HEK293 (cell line): ENCODE measurements around the gene HLA-DMB.

Source experiments
- TCF7L2 ChIP-seq: IDR thresholded peaks from 2 replicates; pipeline ENCODE4 v1.6.1; 2011; ENCODE audit warnings: low read depth, mild to moderate bottlenecking, inconsistent platforms, low read length, moderate library complexity, borderline replicate concordance
- ZBTB21 ChIP-seq: fragments of 450-650 bp; formaldehyde crosslinking; IDR thresholded peaks from 2 replicates; pipeline ENCODE4 v1.5.1; 2017; ENCODE audit warnings: missing biosample characterization, missing genetic modification characterization
- ZBTB7A ChIP-seq: fragments of 450-650 bp; formaldehyde crosslinking; IDR thresholded peaks from 2 replicates; pipeline ENCODE4 v1.5.1; 2016; ENCODE audit warnings: low read depth, missing biosample characterization, missing genetic modification characterization
- ZNF529 ChIP-seq: fragments of 450-650 bp; formaldehyde crosslinking; IDR thresholded peaks from 2 replicates; pipeline ENCODE4 v1.5.1; 2017; ENCODE audit warnings: missing genetic modification characterization, missing biosample characterization; ENCODE audit not compliant: insufficient replicate concordance
- ZNF596 ChIP-seq: fragments of 450-650 bp; IDR thresholded peaks from 2 replicates; pipeline ENCODE4 v1.5.0; 2018; ENCODE audit warnings: missing biosample characterization, mild to moderate bottlenecking, missing genetic modification characterization, moderate library complexity
- ZNF664 ChIP-seq: fragments of 450-650 bp; formaldehyde crosslinking; IDR thresholded peaks from 2 replicates; pipeline ENCODE4 v1.5.1; 2016; ENCODE audit warnings: missing biosample characterization, missing genetic modification characterization
- TF ChIP-seq, protein P1 (sequence below): fragments of 450-650 bp; formaldehyde crosslinking; conservative IDR thresholded peaks from 2 replicates; pipeline ENCODE4 v1.5.1; 2016; ENCODE audit warnings: low read depth, missing biosample characterization, missing genetic modification characterization
- TF ChIP-seq, protein P2 (sequence below): fragments of 450-650 bp; formaldehyde crosslinking; IDR thresholded peaks from 2 replicates; pipeline ENCODE4 v1.5.1; 2016; ENCODE audit warnings: missing biosample characterization, missing genetic modification characterization

DNA sequence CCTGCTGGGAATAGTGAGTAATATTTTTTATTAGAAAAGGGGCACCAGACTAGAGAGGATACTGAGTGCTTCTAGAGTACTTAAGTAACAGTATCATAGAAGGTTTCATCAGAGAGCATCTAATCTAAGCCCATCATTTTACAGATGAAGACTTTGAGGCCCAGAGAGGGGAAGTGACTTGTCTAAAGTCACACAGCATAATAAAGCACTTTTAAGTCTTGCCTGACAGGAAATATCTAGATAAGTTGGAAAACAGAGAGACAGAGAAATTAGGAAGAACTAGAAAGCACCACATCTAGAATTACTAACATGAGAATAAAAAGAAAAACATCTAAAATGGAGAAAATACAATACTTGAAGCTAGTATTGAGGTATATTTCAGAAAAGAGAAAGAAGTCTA lies 6.1 kb upstream of the HLA-DMB start:
- TF ChIP-seq, protein P1, sequence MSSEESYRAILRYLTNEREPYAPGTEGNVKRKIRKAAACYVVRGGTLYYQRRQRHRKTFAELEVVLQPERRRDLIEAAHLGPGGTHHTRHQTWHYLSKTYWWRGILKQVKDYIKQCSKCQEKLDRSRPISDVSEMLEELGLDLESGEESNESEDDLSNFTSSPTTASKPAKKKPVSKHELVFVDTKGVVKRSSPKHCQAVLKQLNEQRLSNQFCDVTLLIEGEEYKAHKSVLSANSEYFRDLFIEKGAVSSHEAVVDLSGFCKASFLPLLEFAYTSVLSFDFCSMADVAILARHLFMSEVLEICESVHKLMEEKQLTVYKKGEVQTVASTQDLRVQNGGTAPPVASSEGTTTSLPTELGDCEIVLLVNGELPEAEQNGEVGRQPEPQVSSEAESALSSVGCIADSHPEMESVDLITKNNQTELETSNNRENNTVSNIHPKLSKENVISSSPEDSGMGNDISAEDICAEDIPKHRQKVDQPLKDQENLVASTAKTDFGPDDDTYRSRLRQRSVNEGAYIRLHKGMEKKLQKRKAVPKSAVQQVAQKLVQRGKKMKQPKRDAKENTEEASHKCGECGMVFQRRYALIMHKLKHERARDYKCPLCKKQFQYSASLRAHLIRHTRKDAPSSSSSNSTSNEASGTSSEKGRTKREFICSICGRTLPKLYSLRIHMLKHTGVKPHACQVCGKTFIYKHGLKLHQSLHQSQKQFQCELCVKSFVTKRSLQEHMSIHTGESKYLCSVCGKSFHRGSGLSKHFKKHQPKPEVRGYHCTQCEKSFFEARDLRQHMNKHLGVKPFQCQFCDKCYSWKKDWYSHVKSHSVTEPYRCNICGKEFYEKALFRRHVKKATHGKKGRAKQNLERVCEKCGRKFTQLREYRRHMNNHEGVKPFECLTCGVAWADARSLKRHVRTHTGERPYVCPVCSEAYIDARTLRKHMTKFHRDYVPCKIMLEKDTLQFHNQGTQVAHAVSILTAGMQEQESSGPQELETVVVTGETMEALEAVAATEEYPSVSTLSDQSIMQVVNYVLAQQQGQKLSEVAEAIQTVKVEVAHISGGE (tag by site-specific recombination) = no peak
- TF ChIP-seq TCF7L2 = no peak
- no peak for TF ChIP-seq ZNF596 (tag by site-specific recombination)
- no peak for TF ChIP-seq ZBTB7A (tag by site-specific recombination)
- no peak for TF ChIP-seq ZNF529 (tag by site-specific recombination)
- TF ChIP-seq ZBTB21 = no peak
- TF ChIP-seq ZNF664 (tag by site-specific recombination) = no peak
- TF ChIP-seq, protein P2, sequence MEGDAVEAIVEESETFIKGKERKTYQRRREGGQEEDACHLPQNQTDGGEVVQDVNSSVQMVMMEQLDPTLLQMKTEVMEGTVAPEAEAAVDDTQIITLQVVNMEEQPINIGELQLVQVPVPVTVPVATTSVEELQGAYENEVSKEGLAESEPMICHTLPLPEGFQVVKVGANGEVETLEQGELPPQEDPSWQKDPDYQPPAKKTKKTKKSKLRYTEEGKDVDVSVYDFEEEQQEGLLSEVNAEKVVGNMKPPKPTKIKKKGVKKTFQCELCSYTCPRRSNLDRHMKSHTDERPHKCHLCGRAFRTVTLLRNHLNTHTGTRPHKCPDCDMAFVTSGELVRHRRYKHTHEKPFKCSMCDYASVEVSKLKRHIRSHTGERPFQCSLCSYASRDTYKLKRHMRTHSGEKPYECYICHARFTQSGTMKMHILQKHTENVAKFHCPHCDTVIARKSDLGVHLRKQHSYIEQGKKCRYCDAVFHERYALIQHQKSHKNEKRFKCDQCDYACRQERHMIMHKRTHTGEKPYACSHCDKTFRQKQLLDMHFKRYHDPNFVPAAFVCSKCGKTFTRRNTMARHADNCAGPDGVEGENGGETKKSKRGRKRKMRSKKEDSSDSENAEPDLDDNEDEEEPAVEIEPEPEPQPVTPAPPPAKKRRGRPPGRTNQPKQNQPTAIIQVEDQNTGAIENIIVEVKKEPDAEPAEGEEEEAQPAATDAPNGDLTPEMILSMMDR (tag by site-specific recombination) = no peak
